HG02759 (cell line): Measurements from ENCODE around the gene OVCH1.
A peak's percentile ranks its signal among the peaks of the same experiment; 100 is the strongest.
"Not testable (repeated sequence)": the region's sequence is repeated elsewhere in the genome, so short reads cannot be mapped to it uniquely, and the experiment has no call there.

Experiments used
- ATAC-seq: cut with Tn5 transposase; IDR thresholded peaks from one replicate; pipeline ENCODE4 v1.9.1; 2021; ENCODE audit warnings: mild to moderate bottlenecking, moderate library complexity; ENCODE audit not compliant: unreplicated experiment

The OVCH1 gene

DNA sequence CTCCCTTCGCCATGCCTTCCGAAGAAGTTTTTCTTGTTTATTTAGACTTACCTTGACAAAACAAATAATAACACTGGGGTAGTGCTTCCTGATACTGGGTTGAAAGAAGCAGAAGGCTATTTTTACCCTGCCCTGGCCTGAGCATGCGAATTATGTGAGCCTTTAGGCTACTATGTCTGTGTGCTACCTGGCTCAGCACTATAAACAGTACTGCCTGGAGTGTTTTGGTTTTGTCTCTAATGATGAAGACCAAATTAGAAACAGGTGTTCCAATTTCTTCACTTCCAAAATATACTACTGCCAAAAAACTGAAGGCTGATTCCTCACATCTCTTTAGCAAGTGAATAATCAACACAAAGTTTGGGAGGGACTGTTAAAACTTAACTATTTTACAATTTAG is 7.6 kb upstream of the OVCH1 start:
- no peak for ATAC-seq

DNA sequence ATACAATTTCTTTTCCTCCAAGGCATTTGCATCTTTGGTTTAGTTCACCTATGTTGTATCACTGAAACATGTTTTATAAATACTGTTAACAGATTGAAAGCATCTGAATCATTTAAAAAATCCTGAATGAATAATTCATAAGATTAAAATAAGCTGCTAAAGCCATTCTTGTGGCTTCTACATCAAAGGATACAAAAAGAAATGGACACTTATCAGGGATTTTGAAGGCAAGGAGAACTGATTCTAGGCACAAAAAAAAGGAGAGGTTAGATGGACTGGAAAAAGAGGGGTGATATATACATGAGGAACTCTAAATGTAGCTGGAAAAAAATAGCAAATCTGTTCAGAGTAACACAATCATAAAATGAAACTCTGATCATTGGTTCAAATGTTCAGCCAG is 5.8 kb upstream of the OVCH1 start:
- no peak for ATAC-seq

DNA sequence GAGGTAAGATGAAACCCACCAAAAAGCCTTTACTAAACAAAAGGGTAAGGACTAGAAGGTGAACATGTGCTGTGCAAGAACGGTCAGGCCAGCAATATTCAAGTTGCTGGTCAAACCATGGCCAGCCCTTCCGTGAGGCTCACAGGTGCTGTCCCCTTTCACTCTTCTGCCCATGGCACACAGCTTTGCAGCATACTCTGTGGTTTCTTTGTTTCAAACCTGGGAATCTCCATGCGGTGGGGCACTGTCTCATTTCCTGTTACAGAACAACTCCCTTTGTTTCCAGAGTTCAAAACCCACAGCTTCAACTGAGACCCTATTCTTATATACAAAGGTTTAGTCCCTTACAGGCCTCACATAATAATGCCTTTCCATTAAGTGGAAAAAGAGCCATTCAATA is 1.7 kb upstream of the OVCH1 start:
- no peak for ATAC-seq

DNA sequence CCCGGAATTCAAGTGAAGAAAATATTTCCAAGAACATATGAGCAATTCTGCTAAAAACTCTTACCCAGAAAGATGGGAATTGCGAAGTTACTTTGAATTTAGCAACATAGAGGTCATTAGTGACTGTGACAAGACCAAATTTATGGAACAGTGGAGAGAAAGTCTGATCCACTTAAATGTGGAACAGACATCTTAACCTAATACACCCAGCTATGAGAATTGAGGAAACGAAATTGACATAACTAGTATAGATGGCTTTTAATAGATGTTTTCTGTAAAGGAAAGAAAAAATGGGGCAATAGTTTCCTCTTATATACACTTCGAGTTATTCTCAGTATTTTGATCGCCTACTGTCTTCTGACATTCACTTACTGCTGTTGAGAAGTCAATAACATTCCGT is 4.6 kb downstream of the OVCH1 start:
- no peak for ATAC-seq

DNA sequence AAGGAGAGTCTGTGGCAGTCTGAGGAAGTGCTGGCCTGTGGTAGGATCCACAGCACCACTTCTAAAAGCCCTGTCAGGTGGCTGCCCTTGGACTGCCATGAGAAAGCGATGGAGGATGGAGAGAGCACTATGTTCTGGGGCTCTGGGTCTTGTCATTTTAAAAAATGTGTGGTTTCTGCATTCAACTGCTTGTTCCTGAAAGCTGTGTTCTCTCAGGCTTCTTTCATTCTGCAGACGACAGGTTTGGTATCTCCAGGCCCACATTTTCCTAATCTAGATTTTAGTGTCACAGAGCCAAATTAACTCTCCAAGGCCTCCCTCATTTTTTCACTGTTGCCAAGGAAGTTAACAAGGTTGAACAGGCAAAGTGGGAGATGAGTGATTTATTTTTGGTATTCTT is 10.5 kb downstream of the OVCH1 start:
- ATAC-seq: no peak

DNA sequence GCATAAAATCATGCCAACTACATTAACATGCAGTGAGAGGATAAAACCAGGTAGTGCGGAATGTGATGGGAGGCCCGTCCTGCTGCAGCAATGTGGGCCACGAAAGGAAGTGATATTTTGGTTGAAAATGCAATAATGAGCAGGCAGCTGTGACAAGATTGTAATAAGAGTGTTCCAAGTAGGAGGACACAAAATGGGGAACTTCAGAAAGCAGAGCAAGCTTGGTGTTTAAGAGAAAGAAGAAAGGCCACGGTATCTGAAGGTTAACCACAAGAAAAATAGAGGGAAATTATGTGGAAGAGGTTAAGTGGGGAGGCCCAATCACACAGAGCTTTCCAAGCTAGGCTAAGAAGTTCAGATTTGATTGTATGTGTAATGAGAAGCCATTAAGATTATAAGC is 34.3 kb downstream of the OVCH1 start:
- ATAC-seq: no peak

DNA sequence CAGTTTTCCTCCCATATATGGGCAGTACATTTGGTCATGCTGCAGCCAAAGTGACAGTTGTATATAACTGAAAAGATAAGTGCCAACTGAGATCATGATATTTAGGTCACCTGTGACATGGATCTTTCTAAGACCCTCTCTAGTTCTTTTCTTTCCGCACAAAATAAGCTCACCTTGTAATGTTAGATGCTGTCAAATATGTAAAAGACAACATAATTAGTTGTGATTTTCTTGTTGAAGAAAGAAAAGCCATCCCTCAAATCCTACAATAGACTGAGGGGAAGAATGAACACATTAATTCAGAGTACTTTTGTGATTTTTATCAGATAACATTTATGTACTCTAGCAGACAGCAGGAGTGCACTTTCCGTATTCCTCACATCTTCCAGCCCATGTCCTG is 37.4 kb downstream of the OVCH1 start:
- ATAC-seq: no peak

DNA sequence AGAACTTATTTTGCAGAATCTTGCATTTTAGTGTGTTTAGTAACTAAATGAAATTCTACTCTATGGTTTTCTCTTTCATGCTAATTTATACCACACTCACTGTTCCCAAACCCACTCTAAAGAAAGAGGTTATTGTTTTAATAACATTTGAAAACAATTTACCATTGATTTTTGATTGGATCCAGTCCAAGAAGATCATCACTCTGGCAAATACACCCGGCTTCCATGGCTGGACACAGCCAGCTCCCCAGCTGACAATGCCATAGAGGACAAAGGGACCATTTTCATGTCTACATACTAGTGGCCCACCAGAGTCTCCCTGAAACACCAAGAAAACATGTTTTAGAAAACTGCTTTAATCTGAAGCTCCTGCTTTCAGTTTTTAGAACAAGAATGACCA is 42.4 kb downstream of the OVCH1 start:
- ATAC-seq: no peak

DNA sequence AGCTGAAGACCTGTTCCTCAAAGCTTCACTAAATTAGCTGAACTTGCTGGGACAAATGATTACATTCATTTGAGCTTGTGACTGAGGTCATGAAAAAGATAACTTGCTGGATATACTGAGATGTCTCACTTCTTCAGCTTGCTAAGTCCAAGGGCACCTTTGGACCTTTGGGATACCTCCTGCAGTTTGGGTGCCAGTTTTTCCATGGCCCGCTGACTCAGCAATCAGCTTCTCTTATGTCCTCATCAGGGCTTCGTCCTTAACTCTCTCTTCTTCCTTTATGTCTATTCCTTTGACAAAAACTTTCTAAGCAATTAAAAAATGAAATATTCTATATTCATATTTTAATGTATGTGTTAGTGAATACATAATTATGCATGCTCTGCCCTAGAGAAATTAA is 45.6 kb downstream of the OVCH1 start:
- ATAC-seq: no peak

DNA sequence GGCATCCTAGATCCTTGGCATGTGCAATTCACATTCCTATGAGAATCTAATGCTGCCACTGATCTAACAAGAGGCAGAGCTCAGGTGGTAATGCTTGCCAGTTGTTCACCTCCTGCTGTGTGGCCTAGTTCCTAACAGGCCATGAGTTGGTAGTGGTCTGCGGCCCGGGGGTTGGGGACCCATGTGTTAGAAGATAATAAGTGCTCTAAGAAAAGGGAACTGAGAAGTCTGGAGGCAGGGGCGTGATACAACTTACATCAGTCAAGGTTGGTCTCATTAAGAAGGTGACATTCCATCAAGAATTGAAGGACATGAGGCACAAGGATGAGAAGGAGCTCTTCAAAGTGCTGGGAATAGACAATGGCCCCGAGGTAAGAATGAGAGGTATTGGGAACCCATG is 49.3 kb downstream of the OVCH1 start:
- ATAC-seq: no peak

DNA sequence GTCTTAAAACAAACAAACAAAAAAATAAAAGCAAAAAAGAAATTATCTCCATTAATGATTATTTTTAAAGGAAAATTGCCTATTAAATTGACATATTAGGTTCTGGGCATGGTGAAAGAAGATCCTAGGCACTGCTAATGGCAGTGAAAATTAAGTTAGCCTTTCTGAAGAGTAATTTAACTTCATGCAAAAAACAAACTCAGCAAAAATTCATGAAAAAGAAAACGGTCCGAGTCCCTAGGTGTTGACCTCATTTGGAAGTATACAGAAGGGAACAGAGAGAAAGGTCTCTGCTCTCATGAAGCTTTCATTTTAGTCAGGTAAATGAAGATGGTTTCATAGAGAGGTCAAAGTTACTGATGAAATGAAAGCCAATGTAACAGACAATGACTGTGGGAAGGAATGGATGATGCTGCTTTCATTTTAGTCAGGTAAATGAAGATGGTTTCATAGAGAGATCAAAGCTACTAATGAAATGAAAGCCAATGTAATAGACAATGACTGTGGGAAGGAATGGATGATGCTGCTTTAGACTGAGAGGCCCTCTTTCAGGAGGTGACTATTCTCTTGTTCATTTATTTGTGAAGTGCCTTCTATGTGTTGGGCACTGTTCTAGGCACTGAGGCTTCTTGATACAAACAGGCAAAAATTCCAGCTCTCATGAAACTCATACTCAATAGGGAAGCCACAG is 50.1 kb downstream of the OVCH1 start:
- no peak for ATAC-seq

DNA sequence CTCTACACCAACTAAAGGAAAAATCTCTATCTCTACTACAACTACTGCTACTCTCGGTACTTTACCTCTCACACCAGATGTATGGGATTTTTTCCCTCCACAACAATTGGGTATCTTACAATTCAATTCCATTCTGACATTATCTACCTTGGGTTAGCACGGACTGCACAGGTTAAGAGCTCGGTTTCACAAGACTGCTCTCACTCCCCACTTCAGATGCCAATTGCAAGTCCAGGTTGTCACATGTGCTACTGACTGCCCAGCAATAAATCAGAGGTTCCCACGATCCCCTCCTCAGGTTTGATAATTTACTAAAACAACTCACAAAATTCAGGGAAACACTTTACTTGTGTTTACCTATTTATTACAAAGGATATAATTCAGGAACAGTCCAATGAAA is 58.0 kb downstream of the OVCH1 start:
- ATAC-seq: no peak

DNA sequence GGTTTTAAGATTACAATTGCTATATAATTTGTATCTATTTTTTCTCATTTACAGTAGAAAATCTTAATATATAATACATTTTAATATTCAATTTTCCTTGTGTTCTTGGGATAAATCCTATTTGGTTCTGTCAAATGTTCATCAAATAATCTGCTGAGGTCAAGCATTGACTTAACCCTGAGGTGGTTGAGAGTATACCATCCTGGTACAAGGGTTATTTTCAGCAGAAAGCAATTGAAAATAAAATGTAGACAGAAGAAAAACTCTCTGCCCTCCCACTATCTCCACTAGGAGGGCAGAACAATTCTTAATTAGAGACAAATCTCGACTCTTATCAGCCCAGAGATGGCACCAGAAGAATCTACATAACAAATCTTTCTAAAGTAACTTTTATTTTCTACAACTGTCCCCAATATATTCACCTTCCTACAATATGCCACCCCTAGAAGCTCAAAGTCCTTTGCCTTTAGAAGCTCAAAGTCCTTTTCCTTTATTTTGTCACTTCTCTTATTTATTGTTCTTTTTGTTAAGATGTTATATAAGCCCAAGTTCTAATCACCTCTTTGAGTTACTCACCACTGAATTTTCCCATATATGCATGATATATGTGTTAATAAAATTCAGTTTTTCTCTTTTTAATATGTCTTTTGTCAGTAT is 58.6 kb downstream of the OVCH1 start:
- no peak for ATAC-seq

DNA sequence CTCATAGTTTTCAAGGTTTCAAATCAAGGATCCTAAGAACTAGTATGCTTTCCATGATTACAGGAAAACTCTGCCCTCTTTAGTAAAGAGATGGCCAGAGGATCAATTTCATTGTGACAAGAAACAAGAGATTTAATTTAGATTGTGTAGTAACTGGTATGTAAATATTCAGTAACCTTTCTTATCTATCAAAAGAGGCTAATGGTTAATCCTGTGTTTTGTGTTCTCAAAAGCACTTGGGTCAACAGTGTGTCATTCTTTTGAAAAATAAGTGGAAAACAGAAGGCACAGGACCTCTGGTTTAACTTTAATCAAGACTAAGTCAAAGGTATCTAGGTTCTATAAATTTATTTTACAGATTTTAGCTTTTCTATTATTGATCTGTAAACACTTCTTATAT is 59.9 kb downstream of the OVCH1 start:
- no peak for ATAC-seq

DNA sequence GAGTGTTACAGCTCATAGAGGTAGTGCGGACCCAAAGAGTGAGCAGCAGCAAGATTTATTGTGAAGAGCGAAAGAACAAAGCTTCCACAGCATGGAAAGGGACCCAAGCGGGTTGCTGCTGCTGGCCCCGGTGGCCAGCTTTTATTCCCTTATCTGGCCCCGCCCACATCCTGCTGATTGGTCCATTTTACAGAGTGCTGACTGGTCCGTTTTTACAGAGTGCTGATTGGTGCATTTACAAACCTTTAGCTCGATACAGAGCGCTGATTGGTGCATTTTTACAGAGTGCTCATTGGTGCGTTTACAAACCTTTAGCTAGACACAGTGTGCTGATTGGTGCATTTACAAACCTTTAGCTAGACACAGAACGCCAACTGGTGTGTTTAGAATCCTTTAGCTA is 60.7 kb downstream of the OVCH1 start:
- not testable (repeated sequence) for ATAC-seq

DNA sequence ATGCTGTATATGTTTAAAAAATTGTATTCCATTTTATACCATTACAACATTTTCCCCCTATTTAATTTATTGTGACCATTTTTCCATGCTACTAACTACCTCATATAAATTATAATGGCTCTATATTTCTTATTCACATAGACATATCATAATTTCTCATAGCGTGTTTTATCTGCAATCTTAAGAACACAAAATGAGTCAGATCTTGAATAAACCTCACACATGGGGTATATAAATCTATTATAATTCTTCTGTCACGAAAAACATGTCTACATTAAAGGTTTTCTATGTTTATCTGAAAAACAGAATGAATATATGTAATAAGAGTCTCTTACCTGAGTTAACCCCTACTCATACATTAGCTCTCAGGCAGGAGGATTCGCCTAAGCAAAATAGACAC is 66.0 kb downstream of the OVCH1 start:
- no peak for ATAC-seq

DNA sequence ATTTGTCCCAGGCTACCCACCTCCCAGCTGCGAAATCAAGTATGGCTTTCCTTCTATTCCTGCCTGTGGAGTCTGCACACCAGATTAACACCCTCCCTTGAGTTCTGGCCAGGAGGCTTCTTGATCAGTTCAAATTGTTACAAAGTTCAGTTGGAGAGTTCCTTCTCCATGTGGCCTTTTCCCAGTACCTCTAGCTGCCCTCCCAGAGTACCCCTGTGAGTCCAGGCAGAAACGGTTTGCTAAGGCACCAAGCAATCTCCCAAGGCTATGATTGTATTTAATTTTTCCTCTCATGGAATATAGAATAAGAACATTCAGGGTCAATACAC is 66.8 kb downstream of the OVCH1 start:
- no peak for ATAC-seq

DNA sequence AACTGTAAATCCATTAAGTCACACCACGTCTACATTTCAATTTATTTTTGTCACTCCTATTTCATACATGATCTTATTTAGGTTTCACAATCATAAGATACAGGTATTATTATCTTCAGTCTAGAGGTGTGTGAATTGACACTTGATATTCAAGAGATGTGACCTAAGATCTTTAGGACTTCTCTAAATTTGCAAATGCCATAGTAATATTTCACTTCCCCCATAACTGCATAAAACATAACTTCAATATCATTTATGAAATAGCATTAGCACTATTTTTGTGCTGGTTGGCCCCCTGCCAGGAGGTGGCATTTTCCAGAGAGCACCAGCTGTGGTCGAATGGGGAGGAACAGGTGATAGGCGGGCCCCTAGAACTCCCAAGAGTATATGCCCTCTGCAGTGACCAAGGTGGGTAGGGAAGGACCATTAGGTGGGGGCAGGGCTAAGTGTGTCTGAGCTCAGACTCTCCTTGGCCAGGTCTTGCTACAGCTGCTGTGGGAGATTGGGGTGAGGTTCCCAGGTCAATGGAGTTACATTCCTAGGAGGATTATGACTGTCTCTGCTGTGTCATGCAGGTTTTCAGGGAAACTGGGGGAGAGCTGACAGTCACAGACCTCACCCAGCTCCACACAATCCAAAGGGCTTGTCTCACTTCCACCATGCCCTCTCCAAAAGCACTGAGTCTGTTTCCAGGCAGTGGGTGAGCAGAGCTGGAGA is 67.3 kb downstream of the OVCH1 start:
- no peak for ATAC-seq

DNA sequence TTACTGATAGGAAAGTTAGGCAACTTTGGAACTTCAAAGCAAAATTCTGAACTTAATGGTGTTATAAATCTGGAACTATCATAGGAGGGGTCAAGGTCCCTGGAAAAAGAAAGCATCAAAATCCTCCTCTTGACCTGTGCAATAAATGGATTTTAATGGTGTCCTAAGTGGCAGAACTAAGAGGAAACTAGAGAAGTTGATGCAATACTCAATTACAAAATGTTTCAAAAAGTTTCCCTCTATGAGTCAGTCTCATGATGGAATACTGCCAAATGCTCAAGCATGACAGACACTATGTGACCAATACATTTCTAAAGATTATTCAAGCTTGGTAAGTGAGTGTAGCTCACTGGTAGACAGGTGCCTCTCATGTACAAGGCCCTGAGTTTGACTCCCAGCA is 68.9 kb downstream of the OVCH1 start:
- ATAC-seq: peak; percentile 63

DNA sequence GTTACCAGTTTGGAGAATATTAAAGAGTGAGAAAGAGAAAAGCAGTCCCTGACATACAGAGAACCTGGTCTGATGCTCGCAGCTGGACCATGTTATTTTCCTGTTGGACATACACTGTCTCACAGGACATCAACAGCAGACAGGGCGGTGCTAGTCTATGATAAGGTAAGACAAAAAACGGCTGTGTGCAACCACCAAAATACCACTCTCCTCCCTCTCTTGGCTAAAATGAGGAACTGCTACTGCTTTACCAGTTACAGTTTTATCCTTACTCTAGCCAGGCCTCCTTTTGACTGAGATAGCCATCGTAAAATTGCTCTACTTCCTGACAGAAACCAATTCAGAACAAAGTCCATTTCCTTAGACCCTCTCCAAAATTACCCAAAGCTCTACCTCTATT is 69.5 kb downstream of the OVCH1 start:
- ATAC-seq: peak; percentile 97

DNA sequence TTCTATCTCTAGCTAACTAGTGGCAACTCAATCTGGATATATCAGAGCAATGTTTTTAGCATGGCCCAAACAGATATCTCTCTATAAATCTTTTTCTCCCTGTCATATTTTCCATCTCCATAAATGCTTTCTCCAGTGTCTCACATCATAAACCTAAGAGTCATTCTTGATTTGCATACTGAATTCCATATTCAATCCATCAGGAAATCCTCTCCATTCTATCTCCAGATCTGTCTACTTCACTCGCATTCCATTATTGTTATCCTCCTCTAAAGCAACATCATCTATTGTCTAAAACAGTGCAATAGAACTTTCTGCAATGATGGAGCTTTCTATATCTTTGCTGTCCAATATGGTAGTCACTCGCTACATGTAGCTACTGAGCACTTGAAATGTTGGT is 71.0 kb downstream of the OVCH1 start:
- no peak for ATAC-seq

DNA sequence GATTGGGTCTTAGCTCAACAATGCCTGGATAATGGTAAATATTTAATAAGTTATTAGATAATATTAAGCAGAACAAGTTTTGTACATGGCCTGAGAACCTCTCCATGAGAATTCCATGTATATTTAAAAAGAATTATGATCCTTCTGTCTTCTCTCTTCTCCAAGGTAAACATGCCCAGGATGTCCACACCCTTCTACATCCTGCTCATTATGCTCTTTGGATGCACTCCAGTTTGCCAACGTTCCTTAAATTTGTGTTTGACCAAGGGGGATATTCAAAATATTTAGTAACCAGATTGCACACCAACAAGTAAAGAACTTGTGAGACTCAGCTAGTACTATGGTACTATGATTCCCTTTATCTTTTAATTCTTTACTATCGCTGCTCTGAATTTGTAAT is 71.8 kb downstream of the OVCH1 start:
- no peak for ATAC-seq

DNA sequence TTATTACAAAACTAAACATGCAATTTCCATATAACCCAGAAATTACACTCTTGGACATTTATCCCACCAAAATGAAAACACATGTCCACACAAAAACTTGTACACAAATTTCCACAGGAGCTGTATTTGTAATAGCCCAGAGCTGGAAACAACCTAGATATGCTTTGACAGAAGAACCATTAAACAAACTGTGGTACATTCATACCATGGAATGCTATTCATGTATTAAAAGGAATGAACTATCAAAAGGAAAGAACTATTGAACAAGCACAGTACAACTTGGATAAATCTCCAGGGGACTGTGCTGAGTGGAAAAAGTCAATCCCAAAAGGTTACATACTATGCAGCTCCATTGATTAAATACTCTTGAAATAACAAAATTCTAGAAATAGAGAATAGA is 80.7 kb downstream of the OVCH1 start:
- no peak for ATAC-seq
